Fibroblast of villous mesenchyme (primary cell): ENCODE results near the gene SLX9. TPM values are rescaled to one million over a fixed set of nuclear protein-coding genes. Genes with fewer than 3 reads are reported as not detected.

Experiments
- DNase-seq: peaks from one replicate; pipeline ENCODE4 v3.0.0-alpha.2; 2010; ENCODE audit warnings: low read depth
- H3K4me3 ChIP-seq: 2 replicates; pipeline ENCODE4 v1.5.1; 2011; ENCODE audit warnings: low read depth, mild to moderate bottlenecking, low read length
- total RNA-seq: library from RNA; depleted of rRNA; stranded (reverse); fragments of >200 nt; gene quantifications from 2 replicates; pipeline ENCODE4 v1.2.3, GENCODE V29; 2012
- TF ChIP-seq, protein P1 (sequence below): IDR thresholded peaks from 2 replicates; pipeline ENCODE4 v1.5.1; 2012; ENCODE audit warnings: low read depth, mild to moderate bottlenecking, low read length; ENCODE audit not compliant: insufficient read depth

SLX9 gene
- total RNA-seq, 1 donor, result 12.1 TPM

DNA sequence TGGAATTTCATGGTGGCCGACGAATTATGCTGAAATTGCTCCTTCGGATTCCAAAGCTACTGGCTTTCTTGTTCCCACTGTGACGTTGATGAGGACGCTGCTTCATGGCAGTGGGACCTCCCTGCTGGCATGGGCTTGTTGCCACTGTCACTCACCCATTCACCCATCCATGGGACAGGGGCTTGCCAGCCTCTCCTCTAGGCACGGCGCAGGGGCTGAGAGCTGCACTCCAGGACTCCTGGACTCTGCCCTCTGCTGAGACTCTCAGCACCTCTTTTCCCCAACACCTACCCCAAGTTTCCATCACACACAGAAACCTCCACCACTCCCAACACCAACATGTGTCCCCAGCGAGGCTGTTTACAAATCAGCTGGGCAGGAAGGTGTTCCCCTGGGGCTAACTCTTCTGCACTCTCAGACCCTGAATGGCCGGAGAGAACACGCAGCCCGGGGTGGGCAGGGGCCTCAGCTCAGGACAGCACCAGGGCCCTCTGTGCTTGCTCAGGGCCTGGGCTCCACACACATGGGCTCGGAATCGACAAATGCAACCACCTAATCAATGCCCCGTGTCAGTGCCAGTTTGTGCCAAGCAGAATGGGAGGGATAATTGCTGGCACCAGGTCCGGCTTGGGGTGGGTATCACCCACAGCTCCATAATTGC, 22.3 kb upstream of the SLX9 start:
- no peak overlapping the region for H3K4me3 ChIP-seq
- DNase-seq, result no peak

DNA sequence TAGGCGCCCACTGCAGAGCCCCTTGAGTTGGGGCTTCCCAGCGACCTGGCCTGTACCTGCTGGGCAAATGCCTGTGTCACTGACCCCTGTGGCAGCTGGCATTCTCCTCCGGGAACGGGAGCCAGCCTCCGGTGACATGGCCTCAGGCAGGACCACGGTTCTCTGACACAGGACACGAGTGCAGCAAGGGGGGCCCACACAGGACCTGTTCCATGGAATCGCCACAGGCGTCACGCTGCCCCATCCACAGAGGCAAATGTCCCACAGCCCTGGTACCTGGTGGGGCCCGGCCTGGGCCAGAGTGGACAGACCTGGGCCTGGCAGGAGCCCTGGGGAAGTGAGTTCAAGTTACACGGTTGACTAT, 21.7 kb upstream of the SLX9 start:
- no peak overlapping the region for H3K4me3 ChIP-seq
- TF ChIP-seq, protein P1, sequence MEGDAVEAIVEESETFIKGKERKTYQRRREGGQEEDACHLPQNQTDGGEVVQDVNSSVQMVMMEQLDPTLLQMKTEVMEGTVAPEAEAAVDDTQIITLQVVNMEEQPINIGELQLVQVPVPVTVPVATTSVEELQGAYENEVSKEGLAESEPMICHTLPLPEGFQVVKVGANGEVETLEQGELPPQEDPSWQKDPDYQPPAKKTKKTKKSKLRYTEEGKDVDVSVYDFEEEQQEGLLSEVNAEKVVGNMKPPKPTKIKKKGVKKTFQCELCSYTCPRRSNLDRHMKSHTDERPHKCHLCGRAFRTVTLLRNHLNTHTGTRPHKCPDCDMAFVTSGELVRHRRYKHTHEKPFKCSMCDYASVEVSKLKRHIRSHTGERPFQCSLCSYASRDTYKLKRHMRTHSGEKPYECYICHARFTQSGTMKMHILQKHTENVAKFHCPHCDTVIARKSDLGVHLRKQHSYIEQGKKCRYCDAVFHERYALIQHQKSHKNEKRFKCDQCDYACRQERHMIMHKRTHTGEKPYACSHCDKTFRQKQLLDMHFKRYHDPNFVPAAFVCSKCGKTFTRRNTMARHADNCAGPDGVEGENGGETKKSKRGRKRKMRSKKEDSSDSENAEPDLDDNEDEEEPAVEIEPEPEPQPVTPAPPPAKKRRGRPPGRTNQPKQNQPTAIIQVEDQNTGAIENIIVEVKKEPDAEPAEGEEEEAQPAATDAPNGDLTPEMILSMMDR, result no peak
- DNase-seq, result no peak

More for the DNA sequence above, 22.3 kb upstream of the SLX9 start:
- TF ChIP-seq, protein P1, result no peak

DNA sequence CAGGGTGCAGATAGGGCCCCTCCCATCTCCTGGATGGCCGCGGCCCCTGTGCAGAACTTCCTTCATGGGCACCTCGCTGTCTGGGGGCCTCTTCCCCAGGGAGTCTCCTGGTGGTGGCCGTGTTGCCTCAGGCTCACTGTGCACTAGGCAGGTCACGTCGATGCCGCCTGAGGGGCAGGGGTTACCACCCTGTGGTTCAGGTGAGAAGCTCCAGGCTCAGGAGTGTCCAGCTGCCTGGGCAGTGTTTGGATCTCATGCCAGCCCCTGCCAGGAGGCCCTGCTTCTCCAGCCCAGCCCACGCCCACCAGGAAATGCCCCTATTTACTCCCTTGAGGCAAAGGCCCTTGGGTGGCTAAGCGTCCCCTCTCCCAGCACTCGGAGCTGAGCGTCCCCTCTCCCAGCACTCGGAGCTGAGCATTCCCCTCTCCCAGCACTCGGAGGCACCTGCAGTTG, 21.2 kb upstream of the SLX9 start:
- no peak overlapping the region for H3K4me3 ChIP-seq
- TF ChIP-seq, protein P1, result no peak
- DNase-seq, result no peak

DNA sequence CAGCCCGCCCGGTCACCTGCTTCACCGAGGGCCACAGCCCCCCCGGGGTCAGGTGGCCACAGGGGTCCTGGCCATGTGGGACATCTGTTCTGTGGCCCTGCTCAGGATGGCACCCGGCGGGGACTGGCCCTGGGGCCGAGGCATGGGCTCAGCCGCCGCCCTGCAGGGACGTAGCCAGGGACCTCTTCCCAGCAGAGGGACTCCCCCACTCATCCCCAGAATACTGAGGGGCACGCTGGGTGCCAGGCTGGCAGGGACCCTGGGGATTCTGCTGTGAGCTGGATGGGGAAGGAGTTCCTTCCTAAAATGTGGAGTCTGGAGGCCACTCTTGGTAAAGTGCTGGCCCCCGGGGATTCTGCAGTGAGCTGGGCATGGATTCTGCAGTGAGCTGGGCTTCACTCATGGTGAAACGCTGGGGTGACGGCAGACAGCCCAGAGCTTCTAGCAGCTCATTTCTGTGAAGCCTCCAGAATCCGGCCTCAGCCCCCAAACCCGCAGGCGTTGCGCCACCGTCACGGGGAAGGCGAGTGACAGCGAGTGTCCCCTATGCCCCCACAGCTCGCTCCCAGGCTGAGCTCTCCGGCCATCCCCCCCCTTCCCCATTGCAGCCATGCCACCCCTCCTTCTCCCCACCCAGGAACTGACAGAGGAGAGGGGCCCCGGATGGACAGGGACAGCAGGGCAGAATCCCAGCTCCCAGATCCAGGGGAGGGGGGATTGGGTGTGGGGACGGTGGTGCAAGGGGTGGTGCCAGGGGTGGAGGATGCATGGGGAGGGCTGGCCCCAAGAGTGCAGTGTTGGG, 20.5 kb upstream of the SLX9 start:
- TF ChIP-seq, protein P1, result no peak
- H3K4me3 ChIP-seq, result no peak overlapping the region
- DNase-seq, result no peak

DNA sequence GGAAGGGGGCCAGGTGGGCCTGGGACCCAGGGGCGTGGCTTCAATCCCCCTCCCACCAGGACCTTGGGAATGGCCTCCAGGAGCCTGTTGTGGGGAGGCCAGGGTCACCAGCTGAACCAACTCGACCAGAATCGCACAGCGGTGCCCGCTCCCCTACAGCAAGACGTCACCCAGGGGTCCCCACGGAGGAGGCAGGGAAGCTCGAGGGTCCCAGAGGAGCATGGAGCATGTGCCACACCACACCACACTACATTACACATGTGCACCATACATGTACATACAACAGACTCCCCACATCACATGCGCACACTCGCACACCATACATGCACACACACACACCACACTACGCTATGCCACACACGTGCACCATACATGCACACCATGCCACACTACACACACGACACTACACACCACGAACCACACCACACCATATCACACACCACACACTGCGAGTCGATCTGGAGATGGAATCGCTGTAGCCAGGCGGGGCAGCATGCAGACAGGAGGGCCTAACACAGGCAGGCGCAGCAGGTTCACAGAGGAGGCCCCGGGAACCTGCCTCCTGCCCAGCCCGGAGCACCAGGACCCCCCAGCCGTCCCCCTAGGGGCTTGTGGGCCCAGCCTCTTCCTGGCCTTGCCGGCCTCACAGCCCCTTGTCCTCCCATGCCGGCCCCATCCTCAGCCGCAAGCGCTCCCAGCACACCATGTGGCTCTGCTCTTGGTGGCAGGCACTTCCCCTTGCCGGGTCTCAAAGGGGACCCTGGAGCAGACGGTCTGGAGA, 19.7 kb upstream of the SLX9 start:
- no peak overlapping the region for H3K4me3 ChIP-seq
- DNase-seq, result no peak
- TF ChIP-seq, protein P1, result no peak

DNA sequence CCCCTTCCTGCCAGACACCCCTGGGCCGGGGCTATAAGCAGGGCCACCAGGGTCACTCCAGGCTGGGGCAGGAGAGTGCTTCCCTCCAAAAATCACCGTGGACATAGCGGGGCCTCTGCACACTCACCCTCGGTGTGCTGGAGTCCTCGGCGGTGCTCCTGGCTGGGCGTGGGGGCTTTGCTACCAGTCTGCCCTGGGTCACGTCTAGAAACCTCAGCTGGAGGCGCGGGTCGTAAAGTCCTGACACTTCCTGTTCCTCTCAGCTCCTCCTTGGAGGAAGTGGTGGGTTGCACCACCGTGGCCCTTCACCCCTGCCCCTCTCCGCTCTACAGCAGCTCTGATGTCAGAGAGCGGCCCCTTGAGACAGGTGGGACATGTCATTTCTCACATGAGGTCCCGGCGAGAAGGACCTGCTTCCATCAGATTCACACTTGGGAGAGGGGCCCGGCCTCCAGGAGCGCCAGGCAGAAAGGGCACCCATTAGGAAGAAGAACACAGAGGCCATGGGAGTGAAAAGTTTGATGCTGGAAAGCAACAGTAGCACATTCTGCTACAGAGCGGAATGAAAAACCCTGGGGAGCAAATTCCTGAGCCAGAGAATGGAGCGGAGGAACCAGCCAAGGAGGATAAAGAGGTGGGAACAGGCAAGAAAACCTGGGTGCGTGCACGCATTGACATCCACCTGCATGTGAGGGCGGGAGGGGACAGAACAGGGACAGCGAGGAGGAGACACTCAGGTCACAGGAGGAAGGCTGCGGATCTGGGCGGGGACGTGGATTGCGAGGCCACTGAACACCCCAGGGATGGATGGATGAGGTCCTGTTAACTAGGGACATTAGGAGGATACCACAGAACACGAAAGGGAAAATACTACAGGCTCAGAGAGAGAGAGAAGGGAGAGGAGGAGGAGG, 18.9 kb upstream of the SLX9 start, which contains the start of gene ITGB2:
ITGB2 (minus strand) TSS at position 206 of the 911 bp plus-strand sequence. CDS start 10,117 bp downstream, outside the sequence.
- no peak for DNase-seq
- TF ChIP-seq, protein P1, result no peak
- H3K4me3 ChIP-seq, result no peak within 1 kb of the TSS
